Endodermal cell (in vitro differentiated cells): Measurements from ENCODE around the gene GAP43. TPM values are rescaled to one million over a fixed set of nuclear protein-coding genes. Genes with fewer than 3 reads are reported as not detected.

ENCODE experiments used
- DNase-seq: peaks from one replicate; pipeline ENCODE4 v3.0.0-alpha.2; 2017
- H3K27ac ChIP-seq: 2 replicates; pipeline ENCODE4 v1.5.1; 2013; ENCODE audit warnings: mild to moderate bottlenecking, low read depth, low read length, moderate library complexity
- H3K27me3 ChIP-seq: 2 replicates; pipeline ENCODE4 v1.6.1; 2013; ENCODE audit warnings: mild to moderate bottlenecking, low read length, moderate library complexity; ENCODE audit not compliant: insufficient read depth, control insufficient read depth, poor library complexity, severe bottlenecking
- H3K36me3 ChIP-seq: 2 replicates; pipeline ENCODE4 v1.7.0; 2013; ENCODE audit warnings: mild to moderate bottlenecking, low read length, moderate library complexity; ENCODE audit not compliant: control insufficient read depth, insufficient read depth
- H3K4me1 ChIP-seq: one replicate; pipeline ENCODE4 v1.7.0; 2013; ENCODE audit warnings: low read length; ENCODE audit not compliant: control insufficient read depth, insufficient read depth
- H3K4me3 ChIP-seq: 2 replicates; pipeline ENCODE4 v1.5.1; 2013; ENCODE audit warnings: mild to moderate bottlenecking, low read length, moderate library complexity
- H3K9ac ChIP-seq: 2 replicates; pipeline ENCODE4 v1.6.1; 2013; ENCODE audit warnings: mild to moderate bottlenecking, low read length, moderate library complexity; ENCODE audit not compliant: poor library complexity, severe bottlenecking; ENCODE audit errors: extremely low read depth
- H3K9me3 ChIP-seq: 2 replicates; pipeline ENCODE4 v1.6.1; 2013; ENCODE audit warnings: mild to moderate bottlenecking, low read length, moderate library complexity; ENCODE audit not compliant: control insufficient read depth
- H3K27ac Mint-ChIP-seq: 2 replicates; pipeline ENCODE4 v1.8.0; 2020; ENCODE audit warnings: mixed read lengths
- H3K27me3 Mint-ChIP-seq: 2 replicates; pipeline ENCODE4 v1.8.0; 2021; ENCODE audit warnings: mild to moderate bottlenecking, mixed read lengths; ENCODE audit not compliant: insufficient read depth
- H3K36me3 Mint-ChIP-seq: 2 replicates; pipeline ENCODE4 v1.8.0; 2020; ENCODE audit warnings: low read depth, mixed read lengths
- H3K4me1 Mint-ChIP-seq: 2 replicates; pipeline ENCODE4 v1.8.0; 2020; ENCODE audit warnings: mixed read lengths
- H3K4me3 Mint-ChIP-seq: 2 replicates; pipeline ENCODE4 v1.8.0; 2020; ENCODE audit warnings: mild to moderate bottlenecking, moderate library complexity, mixed read lengths
- H3K9me3 Mint-ChIP-seq: 2 replicates; pipeline ENCODE4 v1.8.0; 2020; ENCODE audit warnings: mild to moderate bottlenecking, mixed read lengths
- whole genome bisulfite sequencing, 2 experiments: methylation state at CpG; one replicate each; pipeline versions ENCODE4 v1.1.5 to v1.1.7; 2013; ENCODE audit warnings: missing lambda C conversion rate in 2 of 2, mixed read lengths in 1 of 2; ENCODE audit not compliant: insufficient coverage in 1 of 2, insufficient read length in 1 of 2; 5-methylcytosine and 5-hydroxymethylcytosine counted together
- total RNA-seq, 2 donors: library from RNA; stranded (reverse); fragmentation: NEBNext Ultra II Directional in 1 of 2; extraction: Animal tissue kit (Norgen Biotek cat#: 25700) in 1 of 2; gene quantifications; 2 replicates in 1 of 2; 3 replicates in 1 of 2; pipeline ENCODE4 v1.2.1, GENCODE V29; 2021
- TF ChIP-seq, protein P1 (sequence below): fragments of 200-600 bp; sonication (generic); conservative IDR thresholded peaks from 2 replicates; pipeline ENCODE4 v1.5.0; 2021; ENCODE audit warnings: antibody characterized with exemption, mild to moderate bottlenecking

The GAP43 gene
- total RNA-seq, 2 donors from 2014 or later = 1.5 to 8.0 TPM

DNA sequence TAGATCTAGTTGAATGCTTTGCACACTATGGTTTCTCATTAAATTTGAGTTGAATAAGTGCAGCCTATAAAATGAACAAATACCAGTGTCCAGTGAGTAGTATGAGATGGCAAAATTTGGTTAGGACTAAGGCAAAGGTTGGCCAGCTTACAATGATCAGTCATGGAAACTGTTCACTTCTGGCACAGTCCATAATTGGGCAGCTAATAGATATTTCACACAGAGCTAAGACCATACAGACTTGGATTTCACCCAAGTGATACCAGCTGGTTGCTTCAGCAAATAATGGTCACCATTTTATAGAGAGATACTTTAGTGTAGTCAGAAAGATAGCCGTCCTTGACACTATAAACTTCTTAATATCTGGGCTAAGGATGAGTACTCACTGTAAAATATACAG, 15.7 kb downstream of the GAP43 start:
- H3K36me3 Mint-ChIP-seq = no peaks in the 10 kb centered on the region

DNA sequence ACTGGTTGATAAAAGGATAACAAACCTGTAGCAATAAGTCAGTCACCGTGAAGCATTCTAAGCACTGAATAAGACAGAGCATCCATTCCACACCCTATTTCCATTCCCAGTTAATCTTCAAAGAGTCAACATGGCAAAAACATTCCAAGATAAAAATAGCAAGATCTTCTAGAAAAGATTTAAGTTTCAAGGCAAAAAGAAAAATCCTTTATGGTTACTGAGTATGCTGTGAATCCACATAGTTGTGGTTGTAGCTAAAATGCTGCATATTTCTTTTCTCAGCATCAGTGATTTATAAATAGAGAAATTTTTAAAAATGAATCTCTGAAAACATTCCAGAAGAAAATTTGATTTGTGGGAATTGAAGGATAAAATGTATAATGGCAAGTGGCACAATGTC, 21.1 kb downstream of the GAP43 start:
- Mint-ChIP-seq H3K4me1 (peaks cover 21% of the 10 kb centered on the region), H3K27me3 (no peaks in the 10 kb centered on the region), H3K4me3 (no peak overlapping the region), H3K27ac (no peak overlapping the region), H3K36me3 (no peaks in the 10 kb centered on the region), H3K9me3 (no peaks in the 10 kb centered on the region)
- Histone ChIP-seq H3K9ac (no peak overlapping the region), H3K4me3 (no peak overlapping the region), H3K9me3 (peaks cover 12% of the 10 kb centered on the region), H3K27ac (no peak overlapping the region), H3K4me1 (peaks cover 5% of the 10 kb centered on the region), H3K27me3 (no peaks in the 10 kb centered on the region), H3K36me3 (no peaks in the 10 kb centered on the region)
- TF ChIP-seq, protein P1, sequence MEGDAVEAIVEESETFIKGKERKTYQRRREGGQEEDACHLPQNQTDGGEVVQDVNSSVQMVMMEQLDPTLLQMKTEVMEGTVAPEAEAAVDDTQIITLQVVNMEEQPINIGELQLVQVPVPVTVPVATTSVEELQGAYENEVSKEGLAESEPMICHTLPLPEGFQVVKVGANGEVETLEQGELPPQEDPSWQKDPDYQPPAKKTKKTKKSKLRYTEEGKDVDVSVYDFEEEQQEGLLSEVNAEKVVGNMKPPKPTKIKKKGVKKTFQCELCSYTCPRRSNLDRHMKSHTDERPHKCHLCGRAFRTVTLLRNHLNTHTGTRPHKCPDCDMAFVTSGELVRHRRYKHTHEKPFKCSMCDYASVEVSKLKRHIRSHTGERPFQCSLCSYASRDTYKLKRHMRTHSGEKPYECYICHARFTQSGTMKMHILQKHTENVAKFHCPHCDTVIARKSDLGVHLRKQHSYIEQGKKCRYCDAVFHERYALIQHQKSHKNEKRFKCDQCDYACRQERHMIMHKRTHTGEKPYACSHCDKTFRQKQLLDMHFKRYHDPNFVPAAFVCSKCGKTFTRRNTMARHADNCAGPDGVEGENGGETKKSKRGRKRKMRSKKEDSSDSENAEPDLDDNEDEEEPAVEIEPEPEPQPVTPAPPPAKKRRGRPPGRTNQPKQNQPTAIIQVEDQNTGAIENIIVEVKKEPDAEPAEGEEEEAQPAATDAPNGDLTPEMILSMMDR = no peak
- no peak for DNase-seq
- 29% methylated on average over 1 of the region's 1 CpG; no CpG with 5 or more reads in 1 of the 2 experiments for WGBS, 2 experiments

More for the DNA sequence above, 15.7 kb downstream of the GAP43 start:
- no peaks in the 10 kb centered on the region for H3K27me3 Mint-ChIP-seq
- Histone ChIP-seq H3K4me1 (peaks cover 5% of the 10 kb centered on the region), H3K4me3 (no peak overlapping the region), H3K27ac (no peak overlapping the region), H3K9me3 (no peaks in the 10 kb centered on the region), H3K27me3 (no peaks in the 10 kb centered on the region), H3K9ac (no peak overlapping the region), H3K36me3 (no peaks in the 10 kb centered on the region)
- TF ChIP-seq, protein P1 = no peak
- no peak overlapping the region for H3K27ac Mint-ChIP-seq
- no peaks in the 10 kb centered on the region for H3K9me3 Mint-ChIP-seq
- H3K4me1 Mint-ChIP-seq = peaks cover 15% of the 10 kb centered on the region
- 89 to 100% methylated on average over 1 of the region's 1 CpG for WGBS, 2 experiments
- H3K4me3 Mint-ChIP-seq = no peak overlapping the region
- DNase-seq = no peak

DNA sequence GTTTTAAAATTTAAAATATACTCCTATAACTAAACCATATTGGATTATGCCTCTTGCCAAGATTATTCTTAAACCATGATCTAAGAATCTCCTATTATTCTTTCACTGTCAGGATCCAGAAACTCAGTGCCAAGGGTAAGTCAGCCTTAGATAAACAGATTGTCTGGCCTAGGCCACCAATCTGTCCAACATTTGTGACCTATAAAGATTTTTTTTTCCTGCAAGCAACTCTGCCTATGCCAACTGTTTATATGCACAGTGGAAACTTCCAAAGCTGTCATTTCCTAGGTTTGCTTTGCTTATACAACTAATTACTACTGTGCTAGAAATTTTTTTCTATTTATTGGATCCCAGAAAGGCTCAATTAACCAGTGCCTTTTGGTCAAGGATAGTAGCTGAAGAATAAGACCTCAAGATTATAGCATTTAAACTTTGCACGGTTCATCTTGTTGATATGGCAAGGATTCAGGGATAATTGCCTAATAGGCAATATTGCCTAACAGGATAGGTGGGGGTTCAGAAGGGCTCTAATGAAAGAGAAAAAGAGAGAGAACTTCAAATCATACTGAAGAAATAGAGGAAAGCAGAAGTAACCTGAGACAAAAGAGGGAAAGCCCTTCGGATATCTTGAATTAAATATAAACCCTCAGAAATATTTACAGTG, 22.8 kb downstream of the GAP43 start:
- 92% methylated on average over 1 of the region's 2 CpGs; no CpG with 5 or more reads in 1 of the 2 experiments for WGBS, 2 experiments

More for the DNA sequence above, 22.8 kb downstream of the GAP43 start:
- H3K9me3 Mint-ChIP-seq = no peaks in the 10 kb centered on the region
- H3K4me1 ChIP-seq = peaks cover 5% of the 10 kb centered on the region
- H3K27ac ChIP-seq = no peak overlapping the region
- no peak overlapping the region for H3K4me3 Mint-ChIP-seq
- no peaks in the 10 kb centered on the region for H3K27me3 ChIP-seq
- no peak overlapping the region for H3K4me3 ChIP-seq
- H3K36me3 ChIP-seq = no peaks in the 10 kb centered on the region
- no peaks in the 10 kb centered on the region for H3K27me3 Mint-ChIP-seq
- peaks cover 12% of the 10 kb centered on the region for H3K9me3 ChIP-seq
- TF ChIP-seq, protein P1 = no peak
- no peak overlapping the region for H3K9ac ChIP-seq
- peaks cover 18% of the 10 kb centered on the region for H3K4me1 Mint-ChIP-seq
- no peak for DNase-seq
- no peaks in the 10 kb centered on the region for H3K36me3 Mint-ChIP-seq
- no peak overlapping the region for H3K27ac Mint-ChIP-seq
